Fibroblast of skin of left biceps (primary cell): ENCODE results near the gene CTNNBL1.
"Not testable (repeated sequence)": the region's sequence is repeated elsewhere in the genome, so short reads cannot be mapped to it uniquely, and the experiment has no call there.

Experiments used
- DNase-seq, 2 experiments: peaks; one replicate each; pipeline ENCODE4 v3.0.0-alpha.2; 2013; ENCODE audit warnings: low read depth in 2 of 2

CTNNBL1 gene

GRCh38 chr20:37679751-37680150 lies 14.1 kb upstream of the CTNNBL1 start:
- DNase-seq, result not testable (repeated sequence)

GRCh38 chr20:37680420-37680819 lies 13.4 kb upstream of the CTNNBL1 start:
- no peak for DNase-seq

- DNase-seq, result no peak
Measured at GRCh38 chr20:37681384-37682112, 12.3 kb upstream of the CTNNBL1 start.

- not testable (repeated sequence) for DNase-seq
Measured at GRCh38 chr20:37683146-37683545, 10.7 kb upstream of the CTNNBL1 start.

DNA sequence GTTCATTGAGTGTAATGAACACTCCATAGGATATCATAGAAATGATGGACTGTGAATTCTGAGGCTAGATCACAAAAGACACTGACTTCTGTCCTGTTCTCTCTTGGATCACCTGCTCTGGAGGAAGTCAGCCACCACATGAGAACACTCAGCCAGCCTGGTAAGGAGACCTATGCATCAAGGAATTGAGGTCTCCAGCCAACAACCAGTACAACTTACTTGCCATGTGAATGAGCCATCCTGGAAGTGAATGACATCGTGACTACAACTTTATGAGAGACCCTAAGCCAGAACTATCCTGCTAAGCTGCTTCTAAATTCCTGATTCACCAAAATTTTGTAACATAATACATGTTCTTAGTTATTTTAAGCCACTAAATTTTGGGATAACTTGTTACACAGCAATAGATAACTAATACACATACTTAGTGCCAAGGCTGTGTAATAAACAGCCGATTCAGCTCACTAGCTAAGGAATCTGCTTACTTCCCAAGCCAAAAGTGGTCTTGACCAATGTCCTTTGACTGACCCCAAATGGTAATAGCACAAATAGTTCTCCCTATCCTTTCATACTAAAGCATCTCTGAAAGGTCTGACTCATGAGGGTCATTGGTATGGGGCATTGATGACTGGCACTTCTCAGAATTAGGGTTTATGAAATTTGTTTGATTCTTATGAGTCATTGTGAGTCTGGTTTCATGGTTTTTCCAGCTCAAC lies 6.9 kb upstream of the CTNNBL1 start:
- DNase-seq, result no peak

- DNase-seq, result no peak
Measured at GRCh38 chr20:37687478-37687805, 6.4 kb upstream of the CTNNBL1 start.

GRCh38 chr20:37688093-37688492 lies 5.7 kb upstream of the CTNNBL1 start:
- DNase-seq, result no peak

DNA sequence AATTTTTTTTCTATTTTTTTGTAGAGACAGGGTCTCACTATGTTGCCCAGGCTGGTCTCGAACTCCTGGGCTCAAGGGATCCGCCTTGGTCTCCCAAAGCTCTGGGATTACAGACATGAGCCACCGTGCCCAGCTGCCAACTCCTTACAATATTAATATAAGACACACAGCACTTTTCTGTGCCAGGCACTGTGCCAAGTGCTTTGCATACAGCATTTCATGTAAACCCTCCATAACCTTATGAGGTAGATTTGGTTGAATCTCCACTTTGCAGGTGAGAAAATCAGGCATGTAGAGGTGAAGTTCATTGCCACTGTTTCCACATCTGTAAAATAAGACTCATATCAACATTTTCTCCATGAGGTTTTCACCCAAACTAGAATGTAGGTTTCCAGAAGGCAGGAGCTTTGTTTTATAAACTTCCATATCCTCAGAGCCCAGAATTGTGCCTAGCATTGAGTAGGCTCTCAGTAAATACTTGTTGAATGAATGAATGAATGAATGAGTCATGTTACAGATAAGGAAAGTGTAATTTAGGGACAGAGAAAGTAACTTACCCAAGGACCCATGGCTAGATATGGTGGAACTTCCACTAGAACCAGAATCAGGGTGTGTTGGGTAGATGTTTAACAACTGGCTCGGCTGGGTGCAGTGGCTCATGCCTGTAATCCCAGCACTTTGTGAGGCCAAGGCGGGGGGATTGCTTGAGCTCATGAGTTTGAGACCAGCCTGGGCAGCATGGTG lies 3.0 kb upstream of the CTNNBL1 start:
- DNase-seq, result no peak

DNA sequence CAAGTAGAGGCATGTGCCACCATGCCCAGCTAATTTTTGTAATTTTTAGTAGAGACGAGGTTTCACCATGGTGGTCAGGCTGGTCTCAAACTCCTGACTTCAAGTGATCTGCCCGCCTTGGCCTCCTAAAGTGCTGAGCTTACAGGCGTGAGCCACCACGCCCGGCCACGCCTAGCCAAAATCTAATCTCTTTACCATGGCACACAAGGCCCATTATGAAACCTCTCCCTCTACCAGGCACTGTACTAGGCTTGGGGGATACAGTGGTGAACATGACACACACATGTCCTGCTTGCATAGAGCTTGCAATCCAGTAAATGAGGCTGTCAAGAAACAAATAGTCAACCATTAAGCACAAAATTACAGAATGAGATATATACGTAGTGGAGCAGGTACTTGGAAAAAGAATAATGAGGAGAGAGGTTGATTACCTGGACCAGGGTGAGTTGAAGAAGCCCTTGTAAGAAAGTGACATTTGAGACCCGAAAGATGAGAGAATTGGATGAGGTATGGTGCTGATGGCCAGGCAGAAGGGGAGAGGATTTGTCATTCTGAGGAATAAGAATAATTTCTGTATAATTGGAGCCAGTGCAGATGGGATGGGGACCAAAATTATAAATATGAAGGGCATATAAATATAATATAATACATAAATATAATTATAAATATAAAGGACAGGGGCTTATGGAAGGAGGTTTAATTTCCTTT lies 1.2 kb upstream of the CTNNBL1 start:
- DNase-seq, result no peak

DNA sequence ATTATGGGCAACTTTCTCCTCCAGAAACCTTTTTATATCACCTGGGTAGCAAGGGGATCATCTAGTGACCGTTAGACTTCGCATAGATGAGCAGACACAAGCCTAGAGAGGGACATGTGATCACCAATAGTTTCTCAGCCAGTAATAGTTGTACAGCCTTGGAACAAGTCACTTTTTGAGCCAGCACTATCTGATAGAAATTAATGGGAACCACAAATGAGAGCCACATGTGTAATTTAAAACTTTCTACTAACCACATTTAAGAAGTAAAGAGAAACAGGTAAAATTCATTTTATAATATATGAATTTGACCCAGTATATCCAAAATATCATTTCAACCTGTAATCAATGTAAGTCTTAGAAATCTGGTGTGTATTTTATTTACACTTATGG lies 592 bp upstream of the CTNNBL1 start:
- DNase-seq, result no peak

- no peak for DNase-seq
Measured at GRCh38 chr20:37695684-37696342, 2.0 kb downstream of the CTNNBL1 start.

GRCh38 chr20:37697314-37697713 lies 3.5 kb downstream of the CTNNBL1 start:
- no peak for DNase-seq

DNA sequence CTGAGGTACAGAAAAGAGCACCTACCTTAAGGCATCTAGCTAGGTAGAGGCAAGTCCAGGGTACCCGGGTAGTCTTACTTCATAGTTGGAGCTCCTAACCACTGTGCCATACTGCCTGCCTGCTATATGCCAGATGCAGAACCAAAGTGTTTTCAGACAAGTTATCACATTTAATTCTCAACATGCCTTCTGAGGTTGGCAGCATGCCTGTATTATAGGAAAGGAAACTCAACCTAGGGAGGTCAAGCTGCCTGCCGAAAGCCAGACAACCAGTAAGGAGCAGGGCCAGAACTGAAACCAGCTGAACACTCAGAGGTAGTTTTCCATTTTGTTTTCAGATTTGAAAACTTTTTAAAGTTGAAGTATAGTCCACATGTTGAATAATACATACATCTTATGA lies 5.4 kb downstream of the CTNNBL1 start:
- no peak for DNase-seq

DNA sequence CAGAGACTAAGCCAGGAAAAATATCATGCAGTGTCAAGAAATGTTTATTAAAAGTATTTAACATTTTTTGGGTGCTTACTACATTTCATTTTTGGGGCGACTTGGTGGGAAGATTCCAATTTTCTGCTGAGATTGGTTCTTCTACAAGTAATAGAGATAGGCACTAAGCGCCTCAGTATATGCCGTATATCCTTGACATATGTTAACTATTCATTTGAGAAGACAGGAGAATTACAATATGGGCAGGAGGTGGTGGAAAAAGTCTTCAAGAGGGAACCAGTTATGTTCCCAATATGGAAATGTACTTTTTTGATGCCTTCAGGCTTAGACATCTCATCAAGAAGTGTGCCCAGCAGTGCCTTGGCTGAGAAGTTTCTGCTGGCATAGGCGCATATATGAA lies 6.5 kb downstream of the CTNNBL1 start:
- DNase-seq, result no peak

DNA sequence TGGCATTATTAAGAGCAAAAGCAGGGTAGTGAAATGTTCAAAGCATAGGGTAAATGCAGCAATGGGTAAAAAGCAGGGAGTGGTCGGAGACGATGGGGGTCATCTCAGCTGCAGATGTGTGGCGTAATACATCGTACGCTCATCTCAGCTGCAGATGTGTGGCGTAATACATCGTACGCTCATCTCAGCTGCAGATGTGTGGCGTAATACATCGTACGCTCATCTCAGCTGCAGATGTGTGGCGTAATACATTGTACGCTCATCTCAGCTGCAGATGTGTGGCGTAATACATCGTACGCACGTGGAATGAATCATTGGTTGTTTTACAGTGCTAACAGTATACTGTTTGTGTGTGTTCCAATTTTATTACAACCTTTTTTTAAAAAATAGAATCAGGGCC lies 7.8 kb downstream of the CTNNBL1 start:
- peak in 1 of 2 experiments; percentile 17 for DNase-seq

DNA sequence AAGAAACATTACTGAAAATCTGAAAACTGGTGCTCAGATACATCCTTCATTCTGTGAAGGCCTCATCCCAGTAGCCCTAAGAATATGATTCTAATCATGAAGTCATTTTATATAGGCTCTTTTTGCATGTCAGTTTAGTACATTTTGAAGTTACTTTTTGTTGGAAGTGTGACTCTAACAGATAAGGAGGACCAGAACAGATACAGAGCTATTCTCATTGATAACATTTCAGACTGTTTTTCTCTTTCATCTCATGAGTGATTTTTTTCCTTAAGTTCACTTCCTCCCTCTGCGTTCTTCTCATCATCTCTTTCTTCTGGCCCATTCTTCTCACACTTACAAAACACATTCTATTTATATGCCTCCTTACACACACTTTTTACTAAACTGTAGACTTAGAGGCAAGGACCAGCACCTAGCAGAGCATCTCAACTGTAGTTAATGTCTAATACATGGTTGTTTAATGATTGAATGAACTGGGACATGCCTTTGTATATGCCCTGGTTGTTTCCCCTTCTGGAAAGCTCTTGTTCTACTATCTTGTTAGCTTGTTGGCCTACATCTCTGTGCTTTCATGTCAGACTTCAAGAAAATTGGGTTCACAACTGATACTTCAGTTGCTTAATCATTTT lies 8.7 kb downstream of the CTNNBL1 start:
- DNase-seq, result no peak

GRCh38 chr20:37703035-37703845 lies 9.4 kb downstream of the CTNNBL1 start:
- DNase-seq, result no peak

- no peak for DNase-seq
Measured at GRCh38 chr20:37704955-37705354, 11.1 kb downstream of the CTNNBL1 start.

DNA sequence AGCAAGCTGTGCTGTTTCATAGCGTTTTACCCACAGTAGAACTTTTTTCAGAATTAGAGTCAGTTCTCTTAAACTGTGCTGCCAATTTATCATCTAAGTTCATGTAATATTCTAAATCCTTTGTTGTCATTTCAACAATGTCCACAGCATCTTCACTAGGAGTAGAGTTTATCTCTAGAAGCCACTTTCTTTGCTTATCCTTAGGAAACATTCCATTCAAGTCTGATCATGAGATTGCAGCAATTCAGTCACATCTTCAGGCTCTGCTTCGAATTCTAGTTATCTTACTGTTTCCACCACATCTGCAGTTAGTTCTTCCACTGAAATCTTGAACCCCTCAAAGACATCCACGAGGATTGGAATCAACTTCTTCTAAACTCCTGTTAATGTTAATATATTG lies 12.5 kb downstream of the CTNNBL1 start:
- DNase-seq, result no peak

DNA sequence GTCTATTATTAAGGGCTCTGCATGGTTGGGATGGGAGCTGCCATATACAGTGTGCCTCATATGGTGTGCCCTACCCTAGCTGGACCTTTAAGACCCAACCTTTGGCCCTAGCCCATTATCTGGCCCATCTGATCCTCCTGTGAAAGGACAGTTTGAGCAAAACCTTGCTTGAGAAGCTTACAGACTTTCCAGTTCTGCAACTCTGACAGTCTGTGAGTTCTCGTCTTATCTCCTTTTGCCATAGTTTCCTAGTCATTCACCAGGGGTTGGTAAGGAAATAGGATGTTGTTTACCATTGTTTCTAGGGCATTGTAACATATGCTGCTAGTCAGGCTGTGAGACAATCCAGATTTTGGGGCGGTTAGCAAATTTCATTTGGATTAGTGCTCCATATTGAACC lies 17.2 kb downstream of the CTNNBL1 start:
- no peak for DNase-seq
